GM21619 (cell line): ENCODE results near the gene HMGB2.

Experiments
- ATAC-seq: cut with Tn5 transposase; IDR thresholded peaks from one replicate; pipeline ENCODE4 v1.9.1; 2021; ENCODE audit not compliant: unreplicated experiment

The HMGB2 gene

DNA sequence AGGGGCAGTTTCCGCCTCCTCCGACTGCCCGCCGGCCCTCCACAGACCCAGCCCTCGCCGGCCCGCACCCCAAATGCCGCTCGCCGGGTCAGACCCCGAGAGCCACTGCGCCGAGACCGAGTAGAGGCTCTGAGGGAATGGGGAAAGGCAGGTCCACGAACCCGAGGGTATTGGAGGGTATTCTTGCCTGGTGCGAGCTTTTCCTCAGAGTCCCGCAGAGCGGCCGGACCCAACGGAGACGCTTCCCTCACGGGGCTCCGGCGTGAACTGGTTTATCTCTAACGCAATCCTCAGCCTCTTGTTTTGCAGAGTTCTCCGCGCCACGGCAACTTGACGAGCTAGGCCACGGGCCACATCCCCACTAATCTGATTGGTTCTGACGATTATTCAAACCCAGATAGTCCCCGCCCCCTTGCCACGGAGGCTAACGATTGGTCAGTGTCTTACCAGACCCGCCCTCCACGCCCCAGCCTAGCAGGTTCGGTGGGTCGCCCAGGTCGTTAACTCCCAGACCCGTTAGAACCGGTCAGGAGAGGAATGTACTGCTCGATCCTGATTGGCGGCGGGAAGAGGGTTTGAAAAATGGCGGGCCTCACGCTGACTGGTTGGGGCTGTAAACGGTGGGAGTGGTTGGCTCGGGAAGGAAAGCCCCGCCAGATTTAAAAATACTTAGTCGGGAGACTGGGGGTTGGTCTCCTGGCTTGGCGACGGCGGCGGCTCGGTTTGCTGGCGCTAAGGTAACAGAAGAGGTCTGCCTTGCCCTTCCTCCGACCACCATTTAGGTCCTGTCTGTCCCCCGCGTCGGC lies at the start of gene HMGB2:
Gene HMGB2 (minus strand): TSS at position 274 of the 806 bp plus-strand sequence. CDS start 709 bp downstream, outside the sequence.
- ATAC-seq = peak; percentile 85

DNA sequence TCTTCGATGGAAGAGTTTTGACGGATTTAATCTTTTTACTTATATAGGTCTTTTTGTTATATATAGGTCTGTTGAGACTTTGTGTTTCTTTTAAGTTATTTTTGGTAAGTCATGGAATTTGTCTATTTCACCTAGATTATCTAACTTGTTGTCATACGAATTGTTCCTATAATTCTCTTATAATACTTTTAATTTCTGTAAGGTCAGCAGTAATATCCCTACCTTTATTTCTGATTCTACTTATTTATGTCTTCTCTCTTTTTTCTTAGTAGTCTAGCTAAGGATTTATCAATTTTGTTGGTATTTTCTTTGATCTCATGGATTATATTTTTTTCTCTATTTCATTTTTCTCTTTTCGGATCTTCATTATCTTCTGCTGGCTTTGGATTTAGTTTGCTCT lies 48.2 kb upstream of the HMGB2 start:
- no peak for ATAC-seq

DNA sequence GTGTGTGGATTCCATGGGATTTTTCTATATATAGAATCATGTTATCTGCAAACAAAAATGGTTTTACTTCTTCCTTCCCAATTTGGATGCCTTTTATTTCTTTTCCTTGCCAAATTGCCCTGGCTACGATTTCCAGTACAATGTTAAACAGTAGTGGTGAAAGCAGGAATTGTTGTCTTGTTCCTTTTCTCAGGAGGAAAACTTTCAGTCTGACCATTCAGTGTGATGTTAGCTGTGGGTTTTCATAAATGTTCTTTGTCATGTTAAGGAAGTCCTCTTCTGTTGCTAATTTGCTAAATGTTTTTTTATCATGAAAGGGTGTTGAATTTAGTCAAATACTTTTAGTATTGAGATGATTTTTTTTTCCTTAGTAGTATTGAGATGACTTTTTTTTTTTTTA lies 47.5 kb upstream of the HMGB2 start:
- ATAC-seq = no peak

DNA sequence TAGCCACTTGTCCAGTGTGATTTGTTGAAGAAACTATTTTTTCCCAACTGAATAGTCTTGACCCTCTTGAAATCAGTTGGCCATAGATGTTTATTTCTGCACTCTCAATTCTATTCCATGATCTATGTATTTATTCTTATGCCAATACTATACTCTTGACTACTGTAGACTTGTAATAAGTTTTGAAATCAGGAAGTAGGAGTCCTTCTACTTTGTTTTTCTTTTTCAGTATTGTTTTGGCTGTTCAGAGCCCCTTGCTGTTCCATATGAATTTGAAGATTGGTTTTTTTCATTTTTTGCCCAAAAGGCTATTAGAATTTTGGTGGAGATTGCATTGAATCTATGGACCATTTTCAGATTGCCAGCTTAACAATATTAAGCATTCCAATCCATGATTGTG lies 46.8 kb upstream of the HMGB2 start:
- no peak for ATAC-seq

DNA sequence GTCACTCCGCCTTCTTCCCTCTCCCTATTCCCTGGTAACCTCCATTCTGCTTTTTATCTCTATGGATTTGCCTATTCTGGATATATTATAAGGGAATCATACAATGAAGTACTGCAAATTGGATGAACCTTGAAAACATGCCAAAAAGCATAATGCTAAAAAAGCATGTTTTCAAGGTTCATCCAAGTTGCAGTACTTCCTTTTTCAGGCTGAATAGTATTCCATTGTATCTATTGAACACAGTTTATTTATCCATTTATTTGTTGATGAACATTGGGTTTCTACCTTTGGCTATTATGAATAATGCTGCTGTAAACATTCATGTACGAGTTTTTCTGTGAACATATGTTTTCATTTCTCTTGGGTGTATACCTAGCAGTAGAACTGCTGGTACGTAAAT lies 45.8 kb upstream of the HMGB2 start:
- no peak for ATAC-seq

DNA sequence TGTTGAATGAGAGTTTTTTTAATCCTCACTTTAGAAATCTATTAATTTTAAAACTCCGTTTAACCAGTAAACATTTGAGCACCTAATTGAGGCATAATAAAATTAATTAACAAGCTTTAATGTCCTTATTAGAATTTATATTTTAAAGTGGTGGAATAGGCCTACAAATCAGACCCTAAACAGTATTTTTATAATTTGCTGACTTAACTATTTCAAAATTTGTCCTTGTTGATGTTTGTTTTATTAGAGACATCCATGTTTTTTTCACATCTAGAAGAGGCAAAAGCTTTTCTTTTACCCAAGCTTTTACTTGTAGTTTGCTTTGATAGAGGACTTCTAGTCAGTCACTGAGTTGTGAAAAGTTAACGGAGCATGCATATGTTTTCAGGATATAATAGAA lies 40.4 kb upstream of the HMGB2 start:
- no peak for ATAC-seq

DNA sequence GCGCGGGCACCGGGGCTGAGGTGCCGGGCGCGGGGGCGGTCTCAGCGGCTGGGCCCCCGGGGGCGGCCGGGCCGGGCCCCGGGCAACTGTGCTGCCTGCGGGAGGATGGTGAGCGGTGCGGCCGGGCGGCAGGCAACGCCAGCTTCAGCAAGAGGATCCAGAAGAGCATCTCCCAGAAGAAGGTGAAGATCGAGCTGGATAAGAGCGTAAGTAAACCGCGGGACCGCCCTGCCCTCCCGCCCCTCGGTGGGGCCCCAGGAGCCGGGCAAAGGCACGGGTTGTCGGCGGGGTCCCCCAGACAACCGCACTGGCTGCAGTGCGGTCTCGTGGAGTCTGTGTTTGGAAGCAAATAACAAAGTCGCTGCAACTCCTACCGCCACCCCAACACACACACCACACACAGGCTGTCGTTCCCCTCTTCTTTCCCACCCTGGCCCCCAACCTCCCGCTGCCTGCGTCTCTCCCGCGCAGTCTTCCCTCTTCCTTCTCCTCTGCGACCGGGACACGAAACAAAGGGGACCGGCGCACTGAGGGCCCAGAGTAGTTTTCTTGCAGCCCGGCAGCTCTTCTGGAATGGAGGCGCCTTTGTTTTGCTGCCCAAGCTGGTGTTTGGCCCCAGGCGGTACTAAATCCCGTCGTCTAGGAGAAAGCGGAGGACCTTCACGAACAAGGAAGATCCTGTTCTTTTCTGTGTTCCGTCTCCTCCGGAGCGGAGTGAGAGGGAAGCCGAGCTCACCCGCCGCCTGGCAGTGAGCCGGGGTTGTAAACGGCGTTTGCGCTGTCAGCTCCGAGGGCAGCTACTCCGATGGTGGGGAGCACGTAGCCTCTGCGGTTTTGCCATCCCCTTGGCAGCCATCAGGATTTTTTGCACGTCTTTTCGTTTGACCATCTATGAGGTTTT lies 37.4 kb upstream of the HMGB2 start:
- ATAC-seq = peak; percentile 15

DNA sequence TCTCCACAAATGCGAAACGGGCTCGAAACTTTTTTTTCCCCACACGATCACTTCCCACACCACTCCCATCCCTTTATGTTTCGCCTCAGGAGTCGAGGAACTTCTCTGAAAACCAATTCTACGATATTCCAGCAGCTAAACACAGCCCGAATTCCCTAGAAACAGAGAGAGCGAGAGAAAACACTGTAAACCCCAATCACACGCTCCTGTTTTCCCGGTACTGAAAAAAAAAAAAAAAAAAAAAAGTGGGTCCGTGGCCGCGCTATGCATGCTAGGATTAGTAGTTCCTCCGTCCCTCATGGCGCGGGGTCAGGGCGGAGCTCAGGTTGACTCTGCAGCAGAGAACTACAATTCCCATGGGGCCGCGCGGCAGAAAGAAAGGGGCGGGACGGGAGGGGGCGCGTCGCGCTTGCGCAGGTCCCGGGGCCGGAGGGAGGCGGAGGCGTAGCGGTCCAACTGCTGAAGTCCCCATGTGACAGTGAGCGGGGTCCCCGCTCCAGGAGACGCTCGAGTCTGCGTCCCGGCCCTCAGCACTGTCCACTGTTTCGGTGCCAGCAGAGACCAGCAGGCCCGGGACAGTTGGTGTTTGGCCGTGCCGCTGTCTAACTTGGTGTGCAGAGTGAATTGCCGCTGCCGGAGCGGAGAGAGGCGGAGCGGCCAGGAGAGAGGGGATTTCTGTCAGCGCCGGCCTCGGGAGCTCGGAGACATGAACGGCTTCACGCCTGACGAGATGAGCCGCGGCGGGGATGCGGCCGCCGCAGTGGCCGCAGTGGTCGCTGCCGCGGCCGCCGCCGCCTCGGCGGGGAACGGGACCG lies 36.5 kb upstream of the HMGB2 start, which contains the start of gene SAP30:
Gene SAP30 (plus strand): TSS at position 478 of the 815 bp plus-strand sequence. CDS start 229 bp downstream, at position 707.
- ATAC-seq = peak; percentile 63

DNA sequence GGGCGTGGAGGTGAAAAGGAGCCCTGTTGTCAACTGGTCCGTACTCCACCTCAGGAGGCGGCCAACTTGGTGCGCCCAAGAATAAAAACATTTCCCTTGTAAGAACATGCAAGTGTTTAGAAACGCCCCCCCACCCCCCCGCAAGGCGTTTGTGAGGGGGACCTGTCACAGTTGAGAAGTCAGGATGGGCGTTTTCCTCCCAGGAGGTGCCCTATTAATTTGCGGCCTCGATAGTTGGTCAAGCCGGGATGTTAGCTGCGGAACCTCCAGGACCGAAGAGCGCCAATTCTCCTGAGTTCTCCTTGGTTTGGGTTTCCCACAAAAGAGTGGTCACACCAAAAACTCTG lies 35.9 kb upstream of the HMGB2 start:
- ATAC-seq = peak; percentile 2

DNA sequence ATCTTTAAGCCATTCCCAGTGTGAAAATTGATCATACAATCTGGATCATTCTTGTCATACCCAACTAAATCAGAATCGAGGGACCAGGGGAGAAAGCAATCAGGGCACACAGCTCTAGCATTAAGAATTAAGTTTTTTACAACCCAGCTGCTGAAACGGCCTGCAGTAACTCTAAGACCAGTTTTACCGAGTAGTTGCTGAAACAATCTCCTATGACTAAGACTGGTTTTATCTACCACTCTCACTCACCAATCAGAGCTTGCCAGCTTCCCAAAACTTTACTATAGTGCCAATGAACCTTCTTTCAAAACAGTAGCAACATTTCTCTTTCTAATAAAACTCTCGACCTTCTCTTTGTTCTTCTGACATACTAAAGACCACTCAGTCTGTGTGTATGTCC lies 33.8 kb upstream of the HMGB2 start:
- no peak for ATAC-seq

DNA sequence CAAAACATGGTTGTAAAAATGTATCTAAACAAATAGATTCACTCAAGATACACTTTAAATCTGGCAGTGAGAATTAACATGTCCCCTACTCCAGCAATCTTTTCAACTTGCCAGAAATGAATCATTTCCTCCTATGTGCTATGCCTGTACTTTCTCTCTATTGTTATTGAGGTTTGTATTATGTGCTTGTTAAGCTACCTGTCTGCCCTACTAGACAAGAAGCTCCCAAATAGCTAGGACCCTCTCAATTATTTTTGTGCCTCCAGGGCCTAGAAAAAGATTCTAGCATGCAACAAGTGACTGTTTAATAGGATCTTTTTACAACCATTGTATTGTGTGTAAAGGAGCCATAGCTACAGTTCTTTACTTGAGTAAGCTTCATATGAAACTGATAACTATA lies 33.1 kb upstream of the HMGB2 start:
- ATAC-seq = peak; percentile 17

DNA sequence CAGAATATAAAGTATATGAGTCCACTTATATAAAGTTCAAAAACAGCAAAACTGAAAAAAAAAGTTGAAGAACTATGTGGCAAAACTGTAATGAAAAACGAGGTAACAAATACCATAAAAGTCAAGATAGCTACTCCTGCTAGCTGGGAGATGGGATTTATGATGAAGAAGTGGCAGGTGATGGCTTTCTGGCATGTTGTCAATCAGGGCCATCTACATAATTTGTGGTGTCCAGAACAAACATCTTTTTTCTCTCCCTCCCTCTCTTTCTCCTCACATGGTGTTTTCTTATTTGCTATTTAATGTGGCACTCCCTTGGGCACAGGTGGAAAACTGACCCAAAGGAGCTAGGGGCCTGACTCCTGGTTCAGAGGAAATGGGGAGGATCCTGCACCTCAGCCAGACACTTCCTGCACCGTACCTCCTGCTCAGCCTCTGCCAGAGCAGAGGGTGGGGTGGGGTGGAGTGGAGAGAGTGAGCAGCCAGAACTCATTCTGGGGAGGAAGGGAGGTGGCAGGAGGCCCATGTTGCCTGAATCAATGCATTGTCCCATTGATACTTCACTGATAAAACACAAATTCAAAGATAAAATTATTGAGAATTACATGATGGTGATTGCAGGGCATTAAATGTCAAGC lies 31.3 kb upstream of the HMGB2 start:
- ATAC-seq = no peak

DNA sequence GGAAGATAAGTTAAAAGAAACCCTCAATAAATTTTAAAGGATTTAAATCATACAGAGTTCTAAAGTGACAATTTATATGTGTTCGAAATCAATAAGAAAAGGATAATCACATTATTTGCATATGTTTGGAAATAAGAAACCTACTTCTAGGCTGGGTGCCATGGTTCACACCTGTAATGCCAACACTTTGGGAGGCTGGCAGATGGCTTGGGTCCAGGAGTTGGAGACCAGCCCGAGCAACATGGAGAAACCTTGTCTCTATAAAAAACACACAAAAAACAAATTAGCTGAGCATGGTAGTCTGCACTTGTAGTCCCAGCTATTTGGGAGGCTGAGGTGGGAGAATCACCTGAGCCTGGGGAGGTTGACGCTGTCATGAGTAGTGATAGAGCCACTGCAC lies 28.5 kb upstream of the HMGB2 start:
- ATAC-seq = no peak

DNA sequence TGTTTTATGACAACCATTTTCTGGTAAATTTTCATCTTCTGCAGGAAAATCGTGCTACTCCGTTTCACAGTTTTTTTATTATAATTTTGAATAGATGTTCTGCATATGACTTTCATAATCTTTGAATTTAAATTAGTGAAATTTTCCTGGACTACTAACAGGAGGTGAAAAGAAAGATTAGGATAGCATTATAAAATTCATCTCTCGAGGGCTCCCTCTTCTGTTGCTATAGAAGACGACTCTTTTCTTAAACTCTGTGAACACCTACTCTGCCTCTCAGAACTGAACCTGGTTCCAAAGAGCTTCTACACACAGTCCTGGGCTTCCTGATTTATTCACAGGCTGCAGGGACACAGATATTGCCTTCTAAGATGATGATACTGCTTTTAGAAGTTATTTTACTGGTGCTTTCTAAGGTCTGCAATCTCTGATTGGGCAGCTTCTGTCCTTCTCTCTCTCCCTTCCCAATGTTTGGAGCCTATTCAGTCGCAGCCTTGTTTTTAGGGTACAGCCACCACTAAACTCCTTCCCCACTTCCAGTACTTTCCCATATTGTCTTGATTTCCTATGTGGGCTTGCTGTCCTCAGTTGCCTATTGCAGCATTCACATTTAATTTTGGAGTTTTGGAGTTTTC lies 26.5 kb upstream of the HMGB2 start:
- ATAC-seq = no peak

DNA sequence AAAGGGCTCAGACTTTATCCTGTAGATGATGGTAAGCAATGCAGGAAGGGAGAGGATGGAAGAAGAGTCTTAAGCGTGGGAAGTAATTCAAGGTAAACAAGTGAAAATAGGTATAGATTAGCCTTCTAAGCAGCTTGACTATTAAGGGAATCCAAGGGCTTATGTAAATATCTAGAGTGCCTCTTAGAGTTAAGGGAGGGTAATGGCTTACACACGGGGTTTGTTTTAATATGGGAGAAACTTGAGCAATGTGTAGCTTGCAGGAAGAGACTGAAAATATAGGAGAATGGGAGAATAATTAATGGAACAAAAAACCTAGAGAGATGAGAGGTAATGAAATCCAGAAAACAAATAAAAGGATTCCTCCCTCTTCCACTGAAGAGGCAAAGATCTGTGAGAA lies 23.8 kb upstream of the HMGB2 start:
- ATAC-seq = no peak

DNA sequence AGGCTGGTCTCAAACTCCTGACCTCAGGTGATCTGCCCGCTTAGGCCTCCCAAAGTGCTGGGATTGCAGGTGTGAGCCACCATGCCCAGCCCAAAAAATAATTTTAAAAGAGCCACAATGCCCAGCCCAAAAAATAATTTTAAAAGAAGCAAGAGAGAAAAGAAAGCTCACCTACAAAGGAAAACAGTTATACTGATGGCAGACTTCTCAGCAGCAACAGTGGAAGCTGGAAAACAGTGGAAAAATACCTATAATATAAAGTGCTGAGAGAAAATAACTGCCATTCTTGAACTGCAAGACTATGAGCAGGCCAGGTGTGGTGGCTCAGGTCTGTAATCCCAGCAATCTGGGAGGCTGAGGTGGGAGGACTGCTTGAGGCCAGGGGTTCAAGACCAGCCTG lies 13.3 kb upstream of the HMGB2 start:
- ATAC-seq = no peak

DNA sequence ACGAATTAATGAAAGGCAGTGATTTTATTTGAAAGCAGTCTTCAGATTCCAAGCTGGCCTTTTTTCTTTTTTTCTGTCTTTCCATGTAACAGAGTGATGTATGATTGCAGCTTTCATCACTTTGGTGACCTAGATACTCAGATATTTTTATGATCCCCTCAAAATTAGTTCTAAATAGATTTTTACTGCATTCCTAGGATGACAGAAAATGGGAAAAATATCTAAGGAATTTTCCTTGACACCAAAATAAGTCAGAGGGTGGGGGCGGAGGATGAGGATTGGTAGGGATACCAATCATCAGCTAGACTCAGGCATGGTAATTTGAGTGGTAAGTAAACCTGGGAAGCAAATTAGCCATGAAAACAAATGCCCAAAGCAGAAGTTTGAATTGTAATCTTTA lies 11.9 kb upstream of the HMGB2 start:
- ATAC-seq = no peak

DNA sequence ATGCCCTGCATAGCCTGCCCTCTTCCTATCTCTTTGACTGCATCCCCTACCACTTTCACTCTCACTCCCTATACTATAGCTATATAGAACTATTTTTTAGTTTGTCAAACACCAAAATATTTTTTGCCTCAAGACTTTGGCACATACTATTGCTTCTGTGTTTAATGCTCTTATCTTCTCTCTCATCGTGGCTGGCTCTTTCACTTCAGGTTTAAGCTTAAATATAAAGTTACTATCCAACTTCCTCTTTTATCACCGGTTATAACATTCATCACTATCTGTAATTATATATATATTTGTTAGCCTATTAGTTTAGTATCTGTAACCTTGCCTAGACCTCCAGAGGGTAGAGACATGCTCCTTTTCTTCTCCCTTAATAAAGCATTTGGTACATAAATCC lies 11.5 kb upstream of the HMGB2 start:
- no peak for ATAC-seq

DNA sequence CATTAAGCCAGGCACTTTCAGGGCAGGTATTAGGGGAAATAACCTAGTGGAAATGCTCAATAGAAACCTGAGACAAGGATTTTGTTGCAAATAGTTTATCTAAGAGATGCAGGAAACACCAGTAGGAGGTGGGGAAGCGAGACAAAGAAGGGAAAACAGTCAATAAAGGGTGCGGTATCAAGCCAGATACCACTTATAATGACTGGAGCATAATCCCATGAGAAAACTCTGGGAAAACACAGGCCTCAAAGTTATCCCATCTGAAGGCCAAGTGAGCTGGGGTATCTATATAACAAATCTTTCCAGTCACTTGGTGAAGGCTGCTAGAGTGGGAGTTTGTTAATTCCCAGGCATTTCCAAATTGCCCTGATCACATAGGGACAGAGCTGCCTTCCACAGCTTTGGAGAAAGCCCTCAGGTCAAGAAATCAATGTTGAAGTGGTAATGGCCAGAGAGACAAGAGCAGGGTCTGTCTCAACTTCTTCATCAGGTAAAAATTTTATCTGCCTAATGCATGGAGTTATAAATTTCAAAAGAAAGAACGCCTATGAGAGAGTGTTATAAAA lies 9.8 kb upstream of the HMGB2 start:
- no peak for ATAC-seq

DNA sequence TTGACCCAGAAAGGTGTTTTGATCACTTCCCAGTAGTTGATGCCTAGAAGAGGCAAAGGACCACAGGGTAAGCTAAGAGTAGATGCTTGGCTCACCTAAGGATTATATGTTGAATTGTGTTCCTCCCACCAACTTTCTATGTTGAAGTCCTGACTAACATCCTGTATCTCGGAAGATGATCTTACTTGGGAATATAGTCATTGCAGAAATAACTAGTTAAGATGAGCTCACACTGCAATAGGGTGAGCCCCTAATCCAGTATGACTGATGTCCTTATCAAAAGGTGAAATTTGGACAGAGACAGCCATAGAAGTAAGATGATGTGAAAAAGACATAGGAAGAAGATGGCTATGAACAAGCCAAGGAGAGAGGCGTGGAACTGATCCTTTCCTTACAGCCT lies 3.3 kb upstream of the HMGB2 start:
- ATAC-seq = no peak
